B cell (primary cell): ENCODE results near the gene RNU1-4.
"Not testable (repeated sequence)": the region's sequence is repeated elsewhere in the genome, so short reads cannot be mapped to it uniquely, and the experiment has no call there.

Source experiments
- EZH2 ChIP-seq: IDR thresholded peaks from 2 replicates; pipeline ENCODE4 v1.6.1; 2012; ENCODE audit warnings: borderline replicate concordance, low read depth, mild to moderate bottlenecking, moderate library complexity, low read length; ENCODE audit not compliant: insufficient read depth, poor library complexity, severe bottlenecking
- TF ChIP-seq, protein P1 (sequence below): fragments of 200-600 bp; IDR thresholded peaks from one replicate; pipeline ENCODE4 v1.8.0; 2022; ENCODE audit warnings: antibody characterized with exemption, mild to moderate bottlenecking

GRCh38 chr1:16765731-16766605, 25.7 kb downstream of the RNU1-4 start:
- TF ChIP-seq, protein P1, sequence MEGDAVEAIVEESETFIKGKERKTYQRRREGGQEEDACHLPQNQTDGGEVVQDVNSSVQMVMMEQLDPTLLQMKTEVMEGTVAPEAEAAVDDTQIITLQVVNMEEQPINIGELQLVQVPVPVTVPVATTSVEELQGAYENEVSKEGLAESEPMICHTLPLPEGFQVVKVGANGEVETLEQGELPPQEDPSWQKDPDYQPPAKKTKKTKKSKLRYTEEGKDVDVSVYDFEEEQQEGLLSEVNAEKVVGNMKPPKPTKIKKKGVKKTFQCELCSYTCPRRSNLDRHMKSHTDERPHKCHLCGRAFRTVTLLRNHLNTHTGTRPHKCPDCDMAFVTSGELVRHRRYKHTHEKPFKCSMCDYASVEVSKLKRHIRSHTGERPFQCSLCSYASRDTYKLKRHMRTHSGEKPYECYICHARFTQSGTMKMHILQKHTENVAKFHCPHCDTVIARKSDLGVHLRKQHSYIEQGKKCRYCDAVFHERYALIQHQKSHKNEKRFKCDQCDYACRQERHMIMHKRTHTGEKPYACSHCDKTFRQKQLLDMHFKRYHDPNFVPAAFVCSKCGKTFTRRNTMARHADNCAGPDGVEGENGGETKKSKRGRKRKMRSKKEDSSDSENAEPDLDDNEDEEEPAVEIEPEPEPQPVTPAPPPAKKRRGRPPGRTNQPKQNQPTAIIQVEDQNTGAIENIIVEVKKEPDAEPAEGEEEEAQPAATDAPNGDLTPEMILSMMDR, result not testable (repeated sequence)
- TF ChIP-seq EZH2, result not testable (repeated sequence)
